NCI-H146 (cell line): ENCODE data around the gene C6orf58.
"Not testable (repeated sequence)": the region's sequence is repeated elsewhere in the genome, so short reads cannot be mapped to it uniquely, and the experiment has no call there.

ENCODE experiments used
- DNase-seq: peaks from one replicate; lab custom pipeline; 2025; lab: John Stamatoyannopoulos, UW

C6orf58 gene

DNA sequence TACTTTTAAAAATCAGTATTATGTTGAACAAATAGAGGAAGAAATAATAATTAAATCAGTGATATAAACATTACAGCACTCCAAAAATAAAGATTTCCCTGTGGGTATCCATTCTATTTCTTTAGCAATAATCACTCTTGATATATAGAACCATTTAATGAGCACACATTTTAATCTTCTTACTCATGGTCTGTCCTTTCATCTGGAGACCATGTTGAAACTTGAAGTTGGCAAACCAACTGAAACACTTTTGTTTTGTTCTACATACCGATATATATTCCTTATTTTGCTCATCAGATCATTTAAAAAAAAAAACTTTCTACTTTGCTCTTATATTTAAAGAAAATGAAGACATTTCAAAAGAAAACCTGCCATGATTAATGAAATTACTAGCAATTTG lies 13.4 kb downstream of the C6orf58 start:
- no peak for DNase-seq

DNA sequence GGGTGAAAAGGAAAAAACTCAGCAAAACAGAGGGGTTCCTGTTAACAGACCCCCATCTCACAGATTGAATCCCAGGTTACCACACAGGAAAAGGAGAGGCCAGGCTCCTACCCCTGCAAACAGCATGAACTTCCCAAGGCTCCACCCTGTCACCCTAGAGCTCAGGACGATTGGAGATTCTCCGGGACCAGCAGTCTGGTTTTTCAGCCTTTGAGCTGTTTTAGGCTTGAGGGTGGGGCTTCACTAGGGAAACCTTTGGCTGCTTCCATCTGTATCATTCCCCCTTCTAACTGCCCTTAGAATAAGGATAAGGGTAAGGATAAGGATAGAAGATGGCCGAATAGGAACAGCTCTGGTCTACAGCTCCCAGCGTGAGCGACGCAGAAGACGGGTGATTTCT lies 16.0 kb downstream of the C6orf58 start:
- peak; percentile 18 for DNase-seq

DNA sequence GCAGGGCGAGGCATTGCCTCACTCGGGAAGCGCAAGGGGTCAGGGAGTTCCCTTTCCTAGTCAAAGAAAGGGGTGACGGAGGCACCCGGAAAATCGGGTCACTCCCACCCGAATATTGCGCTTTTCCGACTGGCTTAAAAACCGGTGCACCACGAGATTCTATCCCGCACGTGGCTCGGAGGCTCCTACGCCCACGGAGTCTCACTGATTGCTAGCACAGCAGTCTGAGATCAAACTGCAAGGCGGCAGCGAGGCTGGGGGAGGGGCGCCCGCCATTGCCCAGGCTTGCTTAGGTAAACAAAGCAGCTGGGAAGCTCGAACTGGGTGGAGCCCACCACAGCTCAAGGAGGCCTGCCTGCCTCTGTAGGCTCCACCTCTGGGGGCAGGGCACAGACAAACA lies 16.5 kb downstream of the C6orf58 start:
- not testable (repeated sequence) for DNase-seq

DNA sequence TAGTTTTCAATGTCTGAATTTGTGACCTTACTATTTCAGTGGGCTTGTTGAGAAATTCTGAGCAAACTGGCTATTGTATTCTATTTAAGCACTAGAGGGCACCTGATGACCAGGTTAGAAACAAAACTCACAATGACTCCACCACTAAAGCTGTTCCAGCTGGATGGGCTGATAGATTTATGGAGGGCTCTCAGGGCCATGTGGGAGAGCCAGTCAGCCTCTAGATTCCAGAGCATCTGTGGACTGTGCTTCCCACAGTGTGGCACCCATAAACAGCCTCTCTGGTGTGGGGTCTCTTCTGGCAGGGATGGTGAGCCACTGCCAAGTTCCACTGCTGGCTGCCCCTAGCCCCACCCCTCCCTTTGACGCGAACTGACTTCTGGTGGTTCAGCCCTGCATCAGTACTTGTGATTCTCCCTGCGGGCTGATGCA lies 29.2 kb downstream of the C6orf58 start:
- DNase-seq = peak; percentile 80

DNA sequence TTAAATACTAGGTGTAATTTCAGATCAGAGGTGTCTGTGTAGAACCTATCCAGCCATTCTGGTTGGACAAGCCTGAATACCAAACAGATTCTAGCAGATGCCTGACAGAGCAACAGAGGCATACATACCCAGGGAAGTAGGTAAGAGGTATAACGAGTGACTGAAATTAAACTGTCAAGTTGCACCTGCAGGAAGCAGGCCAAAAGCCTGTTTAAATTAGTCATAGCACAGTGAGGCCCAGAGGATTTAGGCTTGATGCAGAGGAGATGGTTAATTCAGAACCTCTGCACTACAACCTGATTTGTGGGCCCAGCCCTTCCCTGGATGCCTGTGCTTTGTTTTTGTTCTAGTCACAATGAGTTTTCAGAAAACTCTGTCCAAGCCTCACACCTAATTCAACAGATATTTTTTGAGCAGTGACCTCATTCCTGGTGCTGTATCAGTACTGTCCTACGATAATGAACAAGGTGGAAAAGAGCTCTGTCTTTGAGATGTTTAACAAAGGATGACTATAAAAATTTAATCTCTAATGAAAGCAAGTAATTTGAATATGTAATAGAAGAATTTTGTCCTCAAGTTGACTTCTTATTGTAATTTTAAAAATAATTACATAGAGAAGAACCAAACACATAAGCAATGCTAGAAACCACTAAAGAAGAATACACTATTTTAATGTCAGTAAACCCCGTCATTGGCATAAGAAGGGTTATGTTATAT lies 31.7 kb downstream of the C6orf58 start:
- no peak for DNase-seq

DNA sequence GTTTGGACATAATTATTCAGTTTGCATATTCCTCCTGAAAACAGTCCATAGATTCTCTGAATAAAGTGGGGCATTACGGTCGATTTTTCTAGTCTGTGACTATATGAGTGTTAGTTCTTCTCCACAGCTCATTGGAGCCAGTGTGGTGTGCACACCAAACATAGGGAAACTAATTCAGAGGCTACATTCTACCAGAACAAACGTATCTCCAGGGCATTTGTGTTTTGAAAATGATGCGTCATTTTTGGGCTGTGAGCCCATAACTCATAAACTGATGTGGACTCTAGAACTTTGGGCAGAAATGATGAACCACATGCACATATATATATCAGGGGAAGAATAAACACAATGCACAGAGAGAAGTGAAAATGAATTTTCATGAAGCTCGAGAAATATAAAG lies 41.8 kb downstream of the C6orf58 start:
- DNase-seq = no peak

DNA sequence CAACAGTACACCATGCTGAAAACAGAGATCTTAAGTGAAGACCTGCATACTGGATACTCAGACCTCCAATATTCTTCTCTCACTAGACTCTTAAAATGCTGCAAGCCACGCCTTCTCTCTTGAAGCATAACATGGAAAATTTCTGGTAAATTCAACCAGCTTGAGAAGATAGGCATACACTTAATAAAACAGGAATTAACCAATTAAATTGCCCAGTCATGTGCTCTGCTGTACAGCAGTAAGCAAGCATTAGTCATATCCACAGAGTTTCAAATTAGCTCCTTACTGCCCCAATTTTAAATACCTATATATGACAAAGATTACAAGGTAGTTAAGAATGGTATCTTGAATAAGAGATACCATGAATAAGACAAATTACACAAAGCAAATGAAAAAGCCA lies 53.8 kb downstream of the C6orf58 start:
- DNase-seq = no peak

DNA sequence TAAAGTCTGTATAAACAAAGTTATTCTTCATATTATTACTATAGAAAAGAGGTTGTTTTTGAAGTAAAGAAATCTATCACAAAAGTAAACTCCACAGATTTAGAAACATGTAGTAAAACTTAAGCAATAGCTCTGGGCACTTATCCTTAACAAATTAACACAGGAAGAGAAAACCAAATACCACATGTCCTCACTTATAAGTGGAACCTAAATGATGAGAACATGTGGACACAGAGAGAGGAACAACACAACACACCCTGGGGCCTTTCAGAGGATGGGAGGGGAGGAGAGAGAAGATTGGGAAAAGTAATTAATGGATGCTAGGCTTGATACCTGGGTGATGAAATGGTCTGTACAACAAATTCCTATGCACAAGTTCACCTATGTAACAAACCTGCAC lies 57.2 kb downstream of the C6orf58 start:
- no peak for DNase-seq

DNA sequence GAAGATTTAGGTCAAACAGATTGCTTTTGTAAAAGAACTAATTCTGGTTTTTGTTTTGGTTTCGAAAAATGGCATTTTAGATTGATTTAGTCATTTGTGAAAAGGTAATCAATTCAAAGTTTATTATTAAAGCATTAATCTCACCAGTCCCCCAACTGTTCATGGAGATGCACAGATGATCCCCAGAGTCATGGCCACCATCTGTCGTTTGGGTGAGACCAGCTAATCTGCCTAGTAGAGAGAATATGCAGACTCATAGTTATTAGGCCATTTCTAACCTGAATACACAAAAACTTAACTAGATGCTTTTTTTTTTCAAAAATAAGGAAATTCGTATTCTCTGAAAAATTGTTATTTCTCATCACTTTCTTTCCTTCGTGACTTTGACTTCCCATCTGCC lies 58.1 kb downstream of the C6orf58 start:
- no peak for DNase-seq

DNA sequence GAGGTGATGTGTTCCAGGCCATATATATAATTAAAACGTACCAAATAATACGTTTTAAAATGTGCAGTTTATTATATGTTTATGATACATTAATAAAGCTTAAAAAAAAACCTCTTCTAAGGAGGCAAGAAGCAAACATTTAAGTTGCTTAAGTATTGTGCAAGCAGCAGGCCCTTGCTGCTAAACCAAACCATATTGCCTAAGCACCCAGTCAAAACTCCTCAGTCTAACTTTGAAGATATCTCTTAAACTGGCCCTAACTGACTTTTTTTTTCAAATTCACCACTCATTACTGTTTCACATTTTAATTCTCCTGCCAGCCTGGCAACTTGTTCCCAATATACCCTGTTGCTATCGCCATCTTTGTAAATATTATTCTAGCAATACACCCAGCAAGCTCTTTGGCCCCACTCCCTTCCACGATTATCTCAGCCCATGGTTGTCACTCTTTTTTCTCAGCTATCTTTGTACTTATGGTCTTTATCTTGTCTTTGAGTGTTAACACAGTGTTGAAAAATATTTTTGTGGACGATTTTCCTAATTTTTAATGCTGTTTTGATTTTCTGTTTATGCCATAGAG lies 60.9 kb downstream of the C6orf58 start:
- no peak for DNase-seq
